ENCODE measurements around the gene ROBO1.

GRCh38 chr3:79329154-79329553 lies 438.6 kb downstream of the ROBO1 start:
- TF ChIP-seq POLR2AphosphoS5 (IDR thresholded peaks at IDR 0.05; ENCODE audit: insufficient read depth in 1 of 2, low read depth in 1 of 2) (no peak), CTCF (IDR thresholded peaks at IDR 0.05) (no peak), POLR2A (IDR thresholded peaks at IDR 0.05) (no peak)

Data from vagina (tissue), 2 donors.